ENCODE data around the gene EDIL3. TPM values are rescaled to one million over a fixed set of nuclear protein-coding genes. Genes with fewer than 3 reads are reported as not detected.

Gene EDIL3
- total RNA-seq, 1 experiment from 2014 or later, result not detected

GRCh38 chr5:84014966-84015365, 369.7 kb downstream of the EDIL3 start:
- no peak for TF ChIP-seq CTCF (IDR thresholded peaks at IDR 0.05; ENCODE audit: unreplicated experiment)
- intact Hi-C loops (cut with micrococcal nuclease), result no loop called here
- H3K36me3 Mint-ChIP-seq (ENCODE audit: insufficient read depth, unreplicated experiment), result no peaks in the 10 kb centered on the region
- H3K9me3 Mint-ChIP-seq (ENCODE audit: unreplicated experiment), result no peaks in the 10 kb centered on the region
- BruUV-seq (replicated peaks), result no TSS peak
- H3K4me3 Mint-ChIP-seq (ENCODE audit: unreplicated experiment), result no peak overlapping the region
- H3K27me3 Mint-ChIP-seq (ENCODE audit: insufficient read depth, unreplicated experiment), result peaks cover 35% of the 10 kb centered on the region
- no peaks in the 10 kb centered on the region for H3K4me1 Mint-ChIP-seq (ENCODE audit: insufficient read depth, unreplicated experiment)
- no peak for DNase-seq (ENCODE audit: unreplicated experiment)
- POLR2A ChIA-PET, result no interaction called here
- CTCF ChIA-PET, result no interaction called here
- H3K27ac Mint-ChIP-seq (ENCODE audit: low read depth, unreplicated experiment), result no peak overlapping the region

GRCh38 chr5:83993803-83994202, 390.9 kb downstream of the EDIL3 start:
- CTCF ChIA-PET, result no interaction called here
- Mint-ChIP-seq H3K4me3 (ENCODE audit: unreplicated experiment) (no peak overlapping the region), H3K27ac (ENCODE audit: low read depth, unreplicated experiment) (no peak overlapping the region), H3K4me1 (ENCODE audit: insufficient read depth, unreplicated experiment) (no peaks in the 10 kb centered on the region), H3K36me3 (ENCODE audit: insufficient read depth, unreplicated experiment) (no peaks in the 10 kb centered on the region), H3K27me3 (ENCODE audit: insufficient read depth, unreplicated experiment) (no peaks in the 10 kb centered on the region), H3K9me3 (ENCODE audit: unreplicated experiment) (no peaks in the 10 kb centered on the region)
- intact Hi-C loops (cut with micrococcal nuclease), result no loop called here
- no peak for DNase-seq (ENCODE audit: unreplicated experiment)
- TF ChIP-seq CTCF (IDR thresholded peaks at IDR 0.05; ENCODE audit: unreplicated experiment), result no peak
- BruUV-seq (replicated peaks), result no TSS peak
- POLR2A ChIA-PET, result no interaction called here

- POLR2A ChIA-PET, result no interaction called here
- DNase-seq (ENCODE audit: unreplicated experiment), result no peak
- TF ChIP-seq CTCF (IDR thresholded peaks at IDR 0.05; ENCODE audit: unreplicated experiment), result no peak
- Mint-ChIP-seq H3K36me3 (ENCODE audit: insufficient read depth, unreplicated experiment) (no peaks in the 10 kb centered on the region), H3K27me3 (ENCODE audit: insufficient read depth, unreplicated experiment) (no peaks in the 10 kb centered on the region), H3K9me3 (ENCODE audit: unreplicated experiment) (no peaks in the 10 kb centered on the region), H3K4me3 (ENCODE audit: unreplicated experiment) (no peak overlapping the region), H3K4me1 (ENCODE audit: insufficient read depth, unreplicated experiment) (no peaks in the 10 kb centered on the region), H3K27ac (ENCODE audit: low read depth, unreplicated experiment) (no peak overlapping the region)
- intact Hi-C loops (cut with micrococcal nuclease), result no loop called here
- CTCF ChIA-PET, result no interaction called here
- BruUV-seq (replicated peaks), result no TSS peak
These were observed 393.0 kb downstream of the EDIL3 start for GRCh38 chr5:83991566-83992224.

GRCh38 chr5:83988293-83988685, 396.4 kb downstream of the EDIL3 start:
- no peak for DNase-seq (ENCODE audit: unreplicated experiment)
- intact Hi-C loops (cut with micrococcal nuclease), result no loop called here
- CTCF ChIA-PET, result interaction anchor here (0.6 to 2.2 kb wide), 4 partner anchors 25 to 1012 kb away, joined by 3 to 9 read pairs (median 3); no protein-coding TSS in a partner anchor
- Mint-ChIP-seq H3K4me1 (ENCODE audit: insufficient read depth, unreplicated experiment) (no peaks in the 10 kb centered on the region), H3K9me3 (ENCODE audit: unreplicated experiment) (no peaks in the 10 kb centered on the region), H3K27me3 (ENCODE audit: insufficient read depth, unreplicated experiment) (no peaks in the 10 kb centered on the region), H3K4me3 (ENCODE audit: unreplicated experiment) (no peak overlapping the region), H3K27ac (ENCODE audit: low read depth, unreplicated experiment) (no peak overlapping the region), H3K36me3 (ENCODE audit: insufficient read depth, unreplicated experiment) (no peaks in the 10 kb centered on the region)
- BruUV-seq (replicated peaks), result no TSS peak
- no peak for TF ChIP-seq CTCF (IDR thresholded peaks at IDR 0.05; ENCODE audit: unreplicated experiment)
- POLR2A ChIA-PET, result no interaction called here
